NCI-H1436 treated with DMSO at 0.1 percent for 48 hours (cell line): ENCODE data around the gene TNRC18.

ENCODE experiments used
- DNase-seq: peaks from one replicate; lab custom pipeline; 2025; lab: John Stamatoyannopoulos, UW

The TNRC18 gene

DNA sequence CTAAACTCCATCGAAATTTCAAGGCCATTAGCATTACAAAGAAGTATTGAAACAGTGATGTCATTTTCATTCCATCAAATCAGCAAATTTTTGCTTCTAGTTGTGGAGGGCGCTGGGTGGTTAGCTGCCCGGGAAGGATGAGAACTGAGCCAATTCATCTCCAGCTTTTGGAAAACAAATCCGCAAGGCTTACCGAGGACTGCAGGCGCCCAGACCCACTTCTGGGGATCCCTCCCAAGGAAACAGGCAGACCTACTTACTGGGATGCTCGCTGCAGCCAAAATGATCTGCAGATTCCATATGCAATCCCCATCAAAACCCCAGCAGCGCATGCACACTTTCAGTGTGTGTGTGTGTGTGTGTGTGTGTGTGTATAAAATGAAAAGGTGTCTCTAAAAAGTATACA, 19.2 kb downstream of the TNRC18 start:
- DNase-seq, result no peak

GRCh38 chr7:5403442-5403841, 20.2 kb downstream of the TNRC18 start:
- no peak for DNase-seq

DNA sequence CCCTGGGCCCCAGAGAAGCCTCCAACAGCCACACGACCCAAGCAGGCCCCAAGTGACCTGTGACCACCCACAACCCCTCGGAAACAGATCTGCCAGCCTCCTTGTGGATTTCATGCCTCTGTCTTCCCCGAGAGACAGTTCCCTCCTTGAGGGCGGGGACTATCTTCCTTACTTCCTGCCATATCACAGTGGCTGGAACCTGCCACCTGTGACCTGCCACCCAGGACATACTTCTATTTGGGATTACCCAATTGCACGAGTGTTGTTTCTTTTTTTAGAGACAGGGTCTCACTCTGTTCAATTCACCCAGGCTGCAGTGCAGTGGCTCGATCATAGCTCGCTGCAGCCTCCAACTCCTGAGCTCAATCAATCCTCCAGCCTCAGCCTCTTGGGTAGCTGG, 25.9 kb downstream of the TNRC18 start:
- no peak for DNase-seq

GRCh38 chr7:5396999-5397663, 26.5 kb downstream of the TNRC18 start:
- peak; percentile 58 for DNase-seq

DNA sequence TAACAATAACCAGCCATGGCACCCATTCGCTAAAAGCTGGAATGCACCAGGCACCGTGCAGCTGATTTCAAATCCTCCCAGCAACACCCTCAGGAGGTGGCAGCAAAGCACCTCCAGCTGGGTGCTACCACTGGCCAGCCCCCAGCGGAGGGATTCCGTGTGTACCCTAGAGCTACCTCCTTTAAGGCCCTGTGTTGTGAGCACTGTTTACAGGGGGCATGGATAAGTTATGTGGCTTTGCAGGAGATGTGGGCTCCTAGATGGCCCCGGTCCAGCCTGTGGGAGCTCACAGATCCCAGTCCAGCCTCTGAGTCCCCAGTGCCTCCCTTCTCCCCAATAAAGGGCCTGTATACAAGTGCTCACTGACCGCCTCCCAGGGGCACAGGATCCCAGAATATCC, 27.1 kb downstream of the TNRC18 start:
- no peak for DNase-seq

DNA sequence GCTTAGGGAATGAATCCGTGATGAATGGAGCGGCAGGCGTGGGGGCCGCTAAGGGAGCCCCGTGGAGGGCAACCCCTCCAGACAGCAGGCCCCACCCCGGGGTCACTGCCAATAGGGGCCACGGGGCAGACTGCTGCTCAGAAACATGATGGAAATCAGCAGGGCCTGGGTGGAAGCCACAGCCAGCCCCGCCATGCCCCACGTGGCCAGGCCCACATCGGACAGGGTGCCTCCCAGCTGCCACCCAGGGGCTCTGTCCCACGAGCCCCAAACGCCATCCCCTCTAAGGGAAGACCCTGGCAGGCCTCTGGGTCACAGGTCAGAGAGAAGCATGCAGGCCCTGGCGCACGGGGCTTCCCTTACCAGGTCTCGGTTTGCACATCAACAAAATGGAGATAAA, 28.4 kb downstream of the TNRC18 start:
- no peak for DNase-seq

GRCh38 chr7:5394264-5395105, 29.1 kb downstream of the TNRC18 start:
- DNase-seq, result no peak

DNA sequence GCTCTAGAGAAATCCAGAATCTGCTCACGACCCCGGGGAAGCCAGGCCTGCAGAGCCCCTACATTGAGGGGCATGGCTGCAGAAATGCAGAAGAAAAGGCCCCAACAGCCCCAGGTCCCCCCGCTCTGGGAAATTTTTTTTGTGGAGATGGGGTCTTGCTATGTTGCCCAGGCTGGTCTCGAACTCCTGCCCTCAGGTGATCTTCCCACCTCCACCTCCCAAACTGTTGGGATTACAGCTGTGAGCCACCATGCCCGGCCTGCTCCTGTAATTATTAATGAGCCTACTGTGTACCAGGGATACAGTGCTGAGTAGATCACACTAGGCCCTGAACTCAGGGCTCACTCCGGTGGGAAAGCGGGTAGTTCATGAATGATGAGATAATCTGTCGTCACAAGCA, 29.9 kb downstream of the TNRC18 start:
- DNase-seq, result no peak

GRCh38 chr7:5393328-5393727, 30.3 kb downstream of the TNRC18 start:
- DNase-seq, result no peak

GRCh38 chr7:5390918-5391317, 32.7 kb downstream of the TNRC18 start:
- no peak for DNase-seq

DNA sequence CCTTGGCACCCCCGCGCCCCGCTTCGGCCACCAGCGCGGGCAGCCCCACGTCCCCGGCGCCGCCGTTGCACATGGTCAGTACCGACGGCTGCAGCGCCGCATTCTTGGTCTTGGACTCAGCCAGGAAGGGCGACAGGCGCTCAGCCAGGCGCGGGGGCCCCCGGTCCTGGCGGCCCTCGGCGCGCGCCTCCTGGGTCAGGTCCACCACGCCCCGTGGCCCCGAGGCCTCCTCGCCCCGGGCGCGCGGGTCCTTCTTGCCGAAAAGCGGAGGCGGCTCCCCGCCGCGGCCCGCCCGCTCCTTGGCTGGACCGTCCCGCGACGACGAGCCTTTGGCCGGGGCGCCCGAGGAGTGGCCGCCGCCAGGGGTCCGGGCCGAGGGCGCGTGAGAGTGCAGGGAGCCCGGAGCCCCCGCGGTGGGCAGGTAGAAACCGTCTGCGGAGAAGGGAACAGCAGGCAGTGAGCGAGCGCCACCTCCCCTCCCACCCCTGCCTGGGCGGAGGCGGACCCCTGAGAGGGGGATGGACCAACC, 34.7 kb downstream of the TNRC18 start:
- no peak for DNase-seq

DNA sequence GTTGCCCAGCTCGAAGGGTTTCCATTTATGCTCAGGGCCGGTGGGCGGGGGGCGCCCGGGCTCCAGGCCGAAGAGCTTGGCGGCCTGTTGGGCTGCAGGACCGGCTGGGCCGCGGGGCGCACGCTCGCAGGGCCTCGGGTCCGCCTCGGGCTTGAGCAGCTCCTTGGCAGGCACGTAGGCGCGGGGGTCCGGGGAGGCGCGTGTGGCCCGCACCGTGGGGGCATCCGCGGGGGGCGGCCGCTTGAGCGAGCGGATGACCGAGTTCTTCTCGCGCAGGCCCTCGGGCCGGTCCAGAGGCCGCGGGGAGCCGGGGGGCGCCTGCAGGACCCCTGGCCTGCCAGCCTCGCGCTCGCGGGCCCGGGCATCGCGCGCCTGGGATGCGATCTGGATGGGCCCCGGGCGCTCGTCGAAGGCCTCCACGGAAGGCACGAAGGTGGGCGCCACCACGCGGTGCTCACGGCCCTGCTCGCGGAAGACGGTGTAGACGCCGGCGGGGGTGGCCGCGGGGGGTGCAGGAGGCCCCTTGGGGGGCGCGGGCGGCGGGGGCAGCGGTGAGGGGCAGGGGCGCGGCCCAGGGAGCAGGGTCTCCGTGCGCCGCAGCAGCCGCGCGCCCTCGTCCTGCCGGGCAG, 35.2 kb downstream of the TNRC18 start:
- DNase-seq, result no peak

GRCh38 chr7:5387711-5388245, 35.9 kb downstream of the TNRC18 start:
- DNase-seq, result no peak

- no peak for DNase-seq
Measured at GRCh38 chr7:5384618-5385017, 39.0 kb downstream of the TNRC18 start.

- no peak for DNase-seq
Measured at GRCh38 chr7:5383314-5384098, 40.1 kb downstream of the TNRC18 start.

GRCh38 chr7:5382281-5382892, 41.2 kb downstream of the TNRC18 start:
- DNase-seq, result no peak

DNA sequence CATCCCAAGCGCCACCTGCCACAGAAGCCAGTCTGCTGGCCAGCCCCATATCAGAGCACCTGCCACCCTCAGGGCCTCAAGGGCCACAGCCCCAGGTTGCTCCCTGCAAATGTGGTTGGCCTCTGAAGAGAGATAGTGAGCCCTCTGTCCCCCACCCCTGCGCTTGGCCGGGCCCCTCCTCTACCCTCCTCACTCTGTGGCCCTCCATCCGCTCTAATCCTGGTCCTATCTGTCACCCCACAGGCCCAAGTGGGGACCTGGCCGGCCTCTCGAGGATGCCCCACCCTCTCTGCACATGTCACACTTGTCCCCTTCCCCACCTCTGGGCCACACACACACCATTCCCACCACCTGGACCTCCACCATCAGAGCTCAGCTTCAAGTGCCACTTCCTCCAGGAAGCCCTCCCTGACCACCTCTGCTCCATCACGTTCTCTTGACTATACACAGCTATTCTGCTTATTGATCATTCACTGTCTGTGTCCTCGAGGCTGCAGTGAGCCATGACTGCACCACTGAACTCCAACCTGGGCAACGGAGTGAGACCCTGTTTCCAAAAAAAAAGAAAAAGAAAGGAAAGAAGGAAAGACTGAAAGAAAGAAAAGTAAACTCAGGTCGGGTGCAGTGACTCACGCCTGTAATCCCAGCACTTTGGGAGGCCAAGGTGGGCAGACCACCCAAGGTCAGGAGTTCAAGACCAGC, 42.4 kb downstream of the TNRC18 start:
- no peak for DNase-seq

- DNase-seq, result no peak
Measured at GRCh38 chr7:5380350-5381070, 43.1 kb downstream of the TNRC18 start.

- DNase-seq, result no peak
Measured at GRCh38 chr7:5379546-5379945, 44.1 kb downstream of the TNRC18 start.

DNA sequence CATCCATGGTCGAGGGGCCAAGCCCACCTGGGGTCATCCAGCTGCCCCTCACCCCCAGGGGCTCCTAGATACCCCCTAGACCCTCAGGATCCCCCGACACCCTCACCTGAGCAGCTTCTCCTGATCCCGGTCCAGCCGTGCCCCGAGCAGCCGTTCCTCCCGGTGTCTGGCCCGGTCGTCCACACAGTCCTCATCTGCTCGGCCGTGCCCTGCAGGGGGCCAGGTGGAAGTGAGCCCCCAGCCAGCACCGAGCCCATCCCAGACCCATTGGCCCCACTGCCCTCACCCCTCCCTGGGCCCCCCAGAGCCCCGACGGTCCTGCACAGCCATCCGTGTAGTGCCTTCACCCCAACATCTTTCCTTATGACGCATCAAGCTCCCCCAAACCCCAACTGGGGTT, 45.8 kb downstream of the TNRC18 start:
- DNase-seq, result no peak
